ENCODE data around the gene VAPB. TPM values are rescaled to one million over a fixed set of nuclear protein-coding genes. Genes with fewer than 3 reads are reported as not detected.

The VAPB gene
- total RNA-seq, 6 experiments from 2014 or later: 48.9 to 57.4 (median 54.5) TPM

- H3K27me3 Mint-ChIP-seq (ENCODE audit: insufficient read depth): peaks cover 4% of the 10 kb centered on the region
Measured at GRCh38 chr20:58464838-58465237, 75.8 kb downstream of the VAPB start.

DNA sequence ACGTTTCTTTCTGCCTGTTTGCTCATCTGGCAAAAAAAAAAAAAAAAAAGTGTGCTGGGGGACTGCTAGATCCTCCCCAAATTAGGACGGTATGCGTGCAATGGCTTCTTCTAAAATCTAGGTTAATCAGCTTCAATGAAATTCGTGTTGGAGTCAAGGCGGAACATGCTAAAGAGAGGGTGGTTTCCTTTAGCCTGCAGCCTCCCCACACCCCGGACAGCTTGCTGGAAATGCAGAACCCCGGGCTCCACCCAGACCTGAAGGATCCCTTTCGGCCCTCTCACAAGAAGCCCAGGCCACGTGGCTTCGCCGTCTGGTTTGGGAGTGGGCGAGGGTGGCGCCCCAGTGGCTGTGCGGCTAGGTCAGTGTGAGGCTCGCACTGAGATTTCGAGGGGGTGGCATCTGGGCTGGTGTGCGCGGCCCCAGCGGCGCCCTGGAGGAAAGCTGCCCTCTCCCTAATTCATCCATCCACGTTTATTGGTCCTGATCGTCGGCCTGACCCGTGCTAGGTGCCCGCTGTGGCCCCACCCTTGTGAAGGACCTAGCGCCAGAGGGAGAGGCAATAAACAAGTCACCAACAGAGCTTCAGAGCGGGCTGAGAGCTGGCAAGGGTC, 77.2 kb downstream of the VAPB start:
- DNase-seq: no peak
- Mint-ChIP-seq H3K27ac (no peak overlapping the region), H3K27me3 (ENCODE audit: insufficient read depth) (peaks cover 4% of the 10 kb centered on the region), H3K4me1 (ENCODE audit: low read depth) (peaks cover 15% of the 10 kb centered on the region; the same call in 1 of the 2 replicates), H3K4me3 (no peak overlapping the region), H3K9me3 (no peaks in the 10 kb centered on the region), H3K36me3 (ENCODE audit: low read depth) (peaks cover 10% of the 10 kb centered on the region; the same call in 1 of the 2 replicates)
- TF ChIP-seq, protein P1, sequence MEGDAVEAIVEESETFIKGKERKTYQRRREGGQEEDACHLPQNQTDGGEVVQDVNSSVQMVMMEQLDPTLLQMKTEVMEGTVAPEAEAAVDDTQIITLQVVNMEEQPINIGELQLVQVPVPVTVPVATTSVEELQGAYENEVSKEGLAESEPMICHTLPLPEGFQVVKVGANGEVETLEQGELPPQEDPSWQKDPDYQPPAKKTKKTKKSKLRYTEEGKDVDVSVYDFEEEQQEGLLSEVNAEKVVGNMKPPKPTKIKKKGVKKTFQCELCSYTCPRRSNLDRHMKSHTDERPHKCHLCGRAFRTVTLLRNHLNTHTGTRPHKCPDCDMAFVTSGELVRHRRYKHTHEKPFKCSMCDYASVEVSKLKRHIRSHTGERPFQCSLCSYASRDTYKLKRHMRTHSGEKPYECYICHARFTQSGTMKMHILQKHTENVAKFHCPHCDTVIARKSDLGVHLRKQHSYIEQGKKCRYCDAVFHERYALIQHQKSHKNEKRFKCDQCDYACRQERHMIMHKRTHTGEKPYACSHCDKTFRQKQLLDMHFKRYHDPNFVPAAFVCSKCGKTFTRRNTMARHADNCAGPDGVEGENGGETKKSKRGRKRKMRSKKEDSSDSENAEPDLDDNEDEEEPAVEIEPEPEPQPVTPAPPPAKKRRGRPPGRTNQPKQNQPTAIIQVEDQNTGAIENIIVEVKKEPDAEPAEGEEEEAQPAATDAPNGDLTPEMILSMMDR (IDR thresholded peaks at IDR 0.05): no peak

More at GRCh38 chr20:58464838-58465237, 75.8 kb downstream of the VAPB start:
- Mint-ChIP-seq H3K9me3 (no peaks in the 10 kb centered on the region), H3K27ac (no peak overlapping the region), H3K36me3 (ENCODE audit: low read depth) (peaks cover 10% of the 10 kb centered on the region; the same call in 1 of the 2 replicates), H3K4me3 (no peak overlapping the region), H3K4me1 (ENCODE audit: low read depth) (peaks cover 15% of the 10 kb centered on the region; the same call in 1 of the 2 replicates)
- no peak for DNase-seq
- TF ChIP-seq, protein P1 (IDR thresholded peaks at IDR 0.05): no peak

DNA sequence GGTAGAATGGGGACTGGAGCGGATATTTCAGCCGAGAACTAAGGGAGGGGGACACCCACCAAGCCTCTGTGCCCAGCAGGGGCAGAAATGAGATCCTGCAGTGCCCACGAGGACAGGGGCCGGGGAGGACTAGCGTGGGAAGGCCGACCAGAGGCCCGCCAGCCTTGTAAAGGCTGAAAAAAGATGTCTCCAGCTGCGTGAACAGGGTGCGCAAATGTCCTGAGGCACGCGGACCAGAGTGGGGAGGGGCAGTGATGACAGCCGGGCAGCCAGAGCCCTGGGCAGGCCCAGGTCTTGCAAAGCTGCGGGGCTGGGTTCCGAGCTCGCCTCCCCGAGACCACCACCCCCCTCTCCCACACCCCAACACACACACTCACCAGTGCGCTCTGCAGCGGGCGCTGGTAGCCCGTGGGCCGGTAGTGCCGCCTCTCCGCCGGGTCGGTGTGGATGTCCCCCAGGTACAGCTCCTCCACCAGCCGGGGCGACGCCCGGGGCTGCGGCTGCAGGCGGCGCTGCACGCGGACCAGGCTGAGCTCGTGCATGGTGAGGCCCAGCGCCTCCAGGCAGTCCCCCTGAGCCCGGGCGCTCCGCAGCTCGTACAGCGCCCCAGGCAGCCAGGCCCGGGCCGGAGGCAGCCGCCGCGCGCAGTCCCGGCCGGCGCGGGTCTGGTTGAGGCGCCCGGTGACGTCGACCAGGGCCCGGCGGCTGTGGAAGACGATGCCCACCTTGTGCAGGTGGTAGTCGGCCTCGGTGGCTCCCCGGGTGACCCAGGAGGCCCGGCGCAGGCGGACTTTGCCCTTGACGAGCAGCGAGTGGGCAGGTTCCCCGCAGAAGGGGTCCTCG, 77.9 kb downstream of the VAPB start:
- DNase-seq: no peak
- TF ChIP-seq, protein P1 (IDR thresholded peaks at IDR 0.05): no peak
- H3K36me3 Mint-ChIP-seq (ENCODE audit: low read depth): peaks cover 8% of the 10 kb centered on the region; the same call in 1 of the 2 replicates
- H3K27me3 Mint-ChIP-seq (ENCODE audit: insufficient read depth): peaks cover 4% of the 10 kb centered on the region
- no peaks in the 10 kb centered on the region for H3K9me3 Mint-ChIP-seq
- peaks cover 10% of the 10 kb centered on the region; the same call in 1 of the 2 replicates for H3K4me1 Mint-ChIP-seq (ENCODE audit: low read depth)
- H3K4me3 Mint-ChIP-seq: no peak overlapping the region
- H3K27ac Mint-ChIP-seq: no peak overlapping the region

- H3K9me3 Mint-ChIP-seq: no peaks in the 10 kb centered on the region
- H3K27me3 Mint-ChIP-seq (ENCODE audit: insufficient read depth): peaks cover 4% of the 10 kb centered on the region
- TF ChIP-seq, protein P1 (IDR thresholded peaks at IDR 0.05): no peak
- H3K36me3 Mint-ChIP-seq (ENCODE audit: low read depth): peaks cover 5% of the 10 kb centered on the region; the same call in 1 of the 2 replicates
- DNase-seq: no peak
- peaks cover 9% of the 10 kb centered on the region; the same call in 1 of the 2 replicates for H3K4me1 Mint-ChIP-seq (ENCODE audit: low read depth)
- no peak overlapping the region for H3K4me3 Mint-ChIP-seq
- H3K27ac Mint-ChIP-seq: no peak overlapping the region
Measured at GRCh38 chr20:58467572-58468527, 78.8 kb downstream of the VAPB start.

- no peak for DNase-seq
- Mint-ChIP-seq H3K27ac (no peak overlapping the region), H3K9me3 (no peaks in the 10 kb centered on the region), H3K4me3 (no peak overlapping the region), H3K36me3 (ENCODE audit: low read depth) (no peaks in the 10 kb centered on the region), H3K4me1 (ENCODE audit: low read depth) (peaks cover 4% of the 10 kb centered on the region; the same call in 1 of the 2 replicates), H3K27me3 (ENCODE audit: insufficient read depth) (no peaks in the 10 kb centered on the region; the same call in 1 of the 2 replicates)
- TF ChIP-seq, protein P1 (IDR thresholded peaks at IDR 0.05): no peak
Measured at GRCh38 chr20:58469616-58470015, 80.6 kb downstream of the VAPB start.
